SJCRH30 (cell line): ENCODE measurements around the gene WTAP. TPM values are rescaled to one million over a fixed set of nuclear protein-coding genes. Genes with fewer than 3 reads are reported as not detected.
"Not testable (repeated sequence)": the region's sequence is repeated elsewhere in the genome, so short reads cannot be mapped to it uniquely, and the experiment has no call there.

Experiments used
- DNase-seq, 2 experiments: peaks; one replicate each; pipeline ENCODE4 v3.0.0-alpha.2; 2015 to 2020
- H3K27ac ChIP-seq: fragments of 250-450 bp; sonication (Bioruptor Pico); 2 replicates; pipeline ENCODE4 v1.5.1; 2020; ENCODE audit warnings: mild to moderate bottlenecking, moderate library complexity
- H3K27me3 ChIP-seq: fragments of 250-450 bp; sonication (Bioruptor Pico); 2 replicates; pipeline ENCODE4 v1.5.1; 2020; ENCODE audit warnings: mild to moderate bottlenecking, moderate library complexity
- H3K36me3 ChIP-seq: fragments of 250-450 bp; sonication (Bioruptor Pico); 2 replicates; pipeline ENCODE4 v1.5.1; 2020; ENCODE audit warnings: mild to moderate bottlenecking, moderate library complexity
- H3K4me1 ChIP-seq: fragments of 250-450 bp; sonication (Bioruptor Pico); 2 replicates; pipeline ENCODE4 v1.5.1; 2020; ENCODE audit warnings: mild to moderate bottlenecking, moderate library complexity
- H3K4me3 ChIP-seq: fragments of 250-450 bp; sonication (Bioruptor Pico); 2 replicates; pipeline ENCODE4 v1.5.1; 2020; ENCODE audit warnings: mild to moderate bottlenecking, moderate library complexity
- H3K9me3 ChIP-seq: fragments of 250-450 bp; sonication (Bioruptor Pico); replicated peaks from 2 replicates; pipeline ENCODE4 v1.5.1; 2020; ENCODE audit warnings: mild to moderate bottlenecking, moderate library complexity
- total RNA-seq: library from RNA; depleted of rRNA; stranded (reverse); fragments of >200 nt; shearing (Covaris generic); gene quantifications from 2 replicates; pipeline ENCODE4 v1.2.3, GENCODE V29; 2014

WTAP gene
- total RNA-seq, 1 experiment from 2014 or later = 196 TPM

DNA sequence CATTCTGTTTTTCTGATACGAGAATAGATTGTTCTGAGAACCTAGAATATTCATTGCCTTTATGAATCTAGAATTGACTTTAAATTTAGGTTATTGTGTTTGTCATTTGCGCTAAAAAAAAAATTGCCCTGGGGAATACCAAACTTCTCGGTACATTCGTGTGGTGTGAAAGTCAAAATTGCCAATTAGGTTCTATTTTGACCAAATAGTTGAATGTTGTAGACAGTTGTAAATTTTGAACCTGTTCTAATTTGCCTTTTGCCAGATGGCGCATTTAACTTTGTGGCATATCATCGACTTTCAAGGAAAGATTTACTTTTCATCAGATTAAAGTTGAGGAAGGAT, 3.0 kb downstream of the WTAP start:
- peaks cover 4% of the 10 kb centered on the region; the same call in 1 of the 2 replicates for H3K4me1 ChIP-seq
- no peak overlapping the region for H3K27ac ChIP-seq
- H3K9me3 ChIP-seq = no peaks in the 10 kb centered on the region
- no peak for DNase-seq
- no peaks in the 10 kb centered on the region for H3K27me3 ChIP-seq
- peaks cover 32% of the 10 kb centered on the region for H3K36me3 ChIP-seq
- no peak overlapping the region for H3K4me3 ChIP-seq

DNA sequence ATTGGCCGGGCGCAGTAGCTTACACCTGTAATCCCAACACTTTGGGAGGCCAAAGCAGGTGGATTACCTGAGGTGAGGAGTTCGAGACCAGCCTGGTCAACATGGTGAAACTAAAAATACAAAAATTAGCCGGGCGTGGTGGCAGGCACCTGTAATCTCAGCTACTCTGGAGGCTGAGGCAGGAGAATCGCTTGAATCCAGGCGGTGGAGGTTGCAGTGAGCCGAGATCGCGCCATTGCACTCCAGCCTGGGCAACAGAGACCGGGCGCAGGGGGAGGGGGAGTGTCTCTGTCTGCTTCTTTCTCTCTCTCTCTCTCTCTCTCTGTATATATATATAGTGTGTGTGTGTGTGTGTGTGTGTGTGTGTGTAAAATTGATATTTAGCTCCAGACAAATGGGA, 5.2 kb downstream of the WTAP start:
- peaks cover 46% of the 10 kb centered on the region for H3K36me3 ChIP-seq
- not testable (repeated sequence) for H3K27ac ChIP-seq, DNase-seq, H3K27me3 ChIP-seq, H3K4me3 ChIP-seq, H3K4me1 ChIP-seq, H3K9me3 ChIP-seq

DNA sequence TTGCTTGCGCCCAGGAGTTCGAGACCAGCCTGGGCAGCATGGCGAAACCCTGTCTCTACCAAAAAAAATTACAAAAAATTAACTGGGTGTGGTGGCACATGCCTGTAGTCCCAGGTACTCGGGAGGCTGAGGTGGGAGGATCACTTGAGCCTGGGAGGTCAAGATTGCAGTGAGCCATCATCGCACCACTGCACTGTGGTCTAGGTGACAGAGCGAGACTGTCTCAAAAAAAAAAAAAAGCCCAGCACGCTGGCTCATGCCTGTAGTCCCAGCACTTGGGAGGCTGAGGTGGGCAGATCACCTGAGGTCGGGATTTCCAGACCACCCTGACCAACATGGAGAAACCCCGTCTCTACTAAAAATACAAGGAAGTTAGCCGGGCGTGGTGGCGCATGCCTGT, 6.1 kb downstream of the WTAP start:
- DNase-seq = not testable (repeated sequence)

DNA sequence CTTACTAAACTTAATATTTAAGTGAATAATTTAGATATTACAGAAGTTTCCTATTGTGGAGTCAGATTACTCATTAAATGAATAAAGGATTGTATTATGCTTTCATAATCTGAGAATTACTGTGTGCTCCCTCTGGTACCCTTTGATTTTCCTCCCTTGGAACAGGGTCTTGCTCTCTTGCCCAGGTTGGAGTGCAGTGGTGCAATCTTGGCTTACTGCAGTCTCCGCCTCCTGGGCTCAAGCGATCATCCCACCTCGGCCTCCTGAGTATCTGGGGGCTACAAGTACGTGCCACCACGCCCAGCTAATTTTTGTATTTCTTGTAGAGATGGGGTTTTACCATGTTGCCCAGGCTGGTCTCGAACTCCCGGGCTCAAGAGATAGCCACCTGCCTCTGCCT, 9.6 kb downstream of the WTAP start:
- Histone ChIP-seq H3K9me3 (no peaks in the 10 kb centered on the region), H3K27me3 (no peaks in the 10 kb centered on the region), H3K4me3 (no peak overlapping the region), H3K4me1 (no peaks in the 10 kb centered on the region), H3K27ac (no peak overlapping the region), H3K36me3 (peaks cover 62% of the 10 kb centered on the region)
- DNase-seq = no peak

More for the DNA sequence above, 6.1 kb downstream of the WTAP start:
- H3K4me1 ChIP-seq, H3K9me3 ChIP-seq, H3K4me3 ChIP-seq, H3K27ac ChIP-seq, H3K27me3 ChIP-seq: not testable (repeated sequence)
- peaks cover 52% of the 10 kb centered on the region for H3K36me3 ChIP-seq

DNA sequence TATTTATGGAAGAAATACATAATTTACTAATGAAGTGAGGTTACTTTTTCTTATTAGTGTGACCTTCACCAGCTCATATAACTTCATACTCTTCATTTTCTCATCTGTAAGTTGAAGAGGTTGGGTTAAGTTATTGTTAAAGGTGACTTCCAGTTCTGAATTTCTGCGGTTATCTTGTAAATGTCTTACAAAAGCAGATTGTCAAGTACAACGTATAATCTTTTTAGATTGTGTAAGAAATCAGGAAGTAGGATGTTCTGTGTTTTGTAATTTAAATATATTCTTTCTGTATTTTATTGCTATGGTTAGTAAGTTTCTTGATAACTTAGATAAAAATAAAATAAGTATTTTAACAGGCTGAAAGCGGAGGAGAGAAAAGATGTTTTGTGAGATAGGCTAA, 12.0 kb downstream of the WTAP start:
- H3K9me3 ChIP-seq = no peaks in the 10 kb centered on the region
- no peak overlapping the region for H3K4me3 ChIP-seq
- H3K36me3 ChIP-seq = peaks cover 76% of the 10 kb centered on the region
- no peak for DNase-seq
- H3K27ac ChIP-seq = no peak overlapping the region
- no peaks in the 10 kb centered on the region for H3K4me1 ChIP-seq
- H3K27me3 ChIP-seq = no peaks in the 10 kb centered on the region

DNA sequence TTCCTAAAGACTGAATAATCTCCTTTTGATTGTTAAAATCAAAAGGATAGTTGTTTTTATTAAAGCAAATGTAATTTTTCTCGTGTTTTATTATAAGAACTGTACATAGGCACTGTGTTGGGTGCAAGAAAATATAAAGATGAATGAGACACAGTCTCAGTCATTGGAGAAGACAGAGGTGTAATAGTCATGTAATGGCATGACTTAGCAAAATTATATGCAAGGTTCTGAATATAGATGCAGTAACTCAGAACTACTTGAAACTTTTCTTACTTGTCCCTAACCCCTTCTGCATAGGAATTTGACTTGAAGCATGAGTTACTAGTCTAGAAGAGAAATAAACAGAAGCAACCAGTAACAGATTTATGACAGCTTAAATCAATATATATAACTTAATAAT, 14.9 kb downstream of the WTAP start:
- H3K4me1 ChIP-seq = no peaks in the 10 kb centered on the region
- no peak overlapping the region for H3K27ac ChIP-seq
- H3K27me3 ChIP-seq = no peaks in the 10 kb centered on the region
- H3K4me3 ChIP-seq = no peak overlapping the region
- peaks cover 92% of the 10 kb centered on the region for H3K36me3 ChIP-seq
- DNase-seq = no peak
- H3K9me3 ChIP-seq = no peaks in the 10 kb centered on the region

DNA sequence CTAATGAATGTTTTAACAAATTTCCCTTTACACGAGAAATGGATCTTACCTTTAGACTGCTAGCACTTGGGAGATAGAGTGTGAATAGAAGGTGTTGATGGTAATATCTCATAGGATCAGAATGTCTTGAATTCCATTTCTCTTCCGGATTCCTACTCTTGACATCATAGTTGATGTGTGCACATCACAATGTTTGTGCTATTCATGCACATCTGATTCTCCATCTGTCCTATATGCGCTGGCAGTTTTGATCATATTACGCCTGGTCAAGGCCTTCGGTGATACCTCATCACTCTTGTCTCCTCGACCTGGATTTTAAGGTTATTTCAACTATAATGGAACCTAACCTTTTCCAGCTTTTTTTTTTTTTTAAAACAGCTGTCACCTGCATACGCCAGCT, 17.8 kb downstream of the WTAP start:
- H3K4me3 ChIP-seq = no peak overlapping the region
- H3K36me3 ChIP-seq = peaks cover 93% of the 10 kb centered on the region
- H3K9me3 ChIP-seq = no peaks in the 10 kb centered on the region
- DNase-seq = no peak
- no peaks in the 10 kb centered on the region for H3K27me3 ChIP-seq
- H3K27ac ChIP-seq = no peak overlapping the region
- no peaks in the 10 kb centered on the region for H3K4me1 ChIP-seq

DNA sequence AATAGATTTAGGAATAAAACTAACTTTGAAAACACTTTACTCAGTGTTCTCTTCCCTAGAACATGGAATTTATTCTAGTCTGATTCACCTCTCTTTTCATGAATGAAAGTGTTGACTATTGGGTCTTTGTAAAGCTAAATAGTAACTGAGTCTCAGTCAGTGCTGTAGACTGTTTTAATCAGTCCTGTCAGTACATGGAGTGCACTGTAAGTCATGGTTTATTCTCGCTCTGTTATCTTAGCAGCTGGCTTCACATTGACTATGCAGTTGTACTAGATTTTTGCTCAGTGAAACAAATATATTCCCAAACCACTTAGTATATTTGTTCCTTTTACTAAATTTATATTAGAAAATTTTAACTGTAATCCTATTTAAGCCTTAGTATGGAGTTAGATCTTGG, 19.5 kb downstream of the WTAP start:
- no peaks in the 10 kb centered on the region for H3K9me3 ChIP-seq
- no peaks in the 10 kb centered on the region for H3K4me1 ChIP-seq
- no peak overlapping the region for H3K4me3 ChIP-seq
- H3K27ac ChIP-seq = no peak overlapping the region
- no peaks in the 10 kb centered on the region for H3K27me3 ChIP-seq
- no peak for DNase-seq
- peaks cover 86% of the 10 kb centered on the region for H3K36me3 ChIP-seq

DNA sequence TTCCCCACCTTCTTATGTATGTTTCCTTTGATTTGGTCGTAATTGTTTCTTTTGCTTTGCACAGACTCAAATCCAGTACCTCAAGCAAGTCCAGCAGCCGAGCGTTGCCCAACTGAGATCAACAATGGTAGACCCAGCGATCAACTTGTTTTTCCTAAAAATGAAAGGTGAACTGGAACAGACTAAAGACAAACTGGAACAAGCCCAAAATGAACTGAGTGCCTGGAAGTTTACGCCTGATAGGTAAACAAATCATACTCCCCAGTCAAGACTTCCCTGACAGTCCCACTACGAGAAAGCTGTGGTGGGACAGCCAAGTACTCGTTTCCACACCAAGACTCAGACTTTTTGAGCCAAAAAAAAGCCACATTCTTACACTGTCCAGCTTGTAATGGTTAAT, 20.8 kb downstream of the WTAP start:
- not testable (repeated sequence) for H3K27me3 ChIP-seq, H3K4me3 ChIP-seq, DNase-seq, H3K27ac ChIP-seq, H3K4me1 ChIP-seq, H3K9me3 ChIP-seq
- H3K36me3 ChIP-seq = peaks cover 87% of the 10 kb centered on the region

DNA sequence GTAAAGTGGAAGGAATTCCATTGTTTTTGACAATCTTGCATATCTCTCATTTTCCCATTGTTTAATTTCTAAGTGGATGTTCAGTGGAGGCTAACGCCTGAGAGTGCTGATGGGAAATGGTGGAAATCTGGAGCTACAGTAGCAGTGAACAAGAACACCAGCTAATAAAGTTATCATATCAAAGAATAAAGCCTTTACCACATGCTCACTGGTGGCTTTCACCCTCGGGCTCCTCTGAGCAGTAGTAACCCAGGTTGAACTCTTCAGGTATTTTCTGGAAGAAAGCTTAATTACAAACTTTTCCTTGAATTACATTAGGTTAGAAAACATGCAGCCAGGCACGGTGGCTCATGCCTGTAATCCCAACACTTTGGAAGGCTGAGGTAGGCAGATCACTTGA, 24.1 kb downstream of the WTAP start:
- H3K27me3 ChIP-seq = no peaks in the 10 kb centered on the region
- H3K4me1 ChIP-seq = no peaks in the 10 kb centered on the region
- H3K4me3 ChIP-seq = no peak overlapping the region
- no peaks in the 10 kb centered on the region for H3K9me3 ChIP-seq
- H3K36me3 ChIP-seq = peaks cover 84% of the 10 kb centered on the region
- DNase-seq = no peak
- no peak overlapping the region for H3K27ac ChIP-seq

DNA sequence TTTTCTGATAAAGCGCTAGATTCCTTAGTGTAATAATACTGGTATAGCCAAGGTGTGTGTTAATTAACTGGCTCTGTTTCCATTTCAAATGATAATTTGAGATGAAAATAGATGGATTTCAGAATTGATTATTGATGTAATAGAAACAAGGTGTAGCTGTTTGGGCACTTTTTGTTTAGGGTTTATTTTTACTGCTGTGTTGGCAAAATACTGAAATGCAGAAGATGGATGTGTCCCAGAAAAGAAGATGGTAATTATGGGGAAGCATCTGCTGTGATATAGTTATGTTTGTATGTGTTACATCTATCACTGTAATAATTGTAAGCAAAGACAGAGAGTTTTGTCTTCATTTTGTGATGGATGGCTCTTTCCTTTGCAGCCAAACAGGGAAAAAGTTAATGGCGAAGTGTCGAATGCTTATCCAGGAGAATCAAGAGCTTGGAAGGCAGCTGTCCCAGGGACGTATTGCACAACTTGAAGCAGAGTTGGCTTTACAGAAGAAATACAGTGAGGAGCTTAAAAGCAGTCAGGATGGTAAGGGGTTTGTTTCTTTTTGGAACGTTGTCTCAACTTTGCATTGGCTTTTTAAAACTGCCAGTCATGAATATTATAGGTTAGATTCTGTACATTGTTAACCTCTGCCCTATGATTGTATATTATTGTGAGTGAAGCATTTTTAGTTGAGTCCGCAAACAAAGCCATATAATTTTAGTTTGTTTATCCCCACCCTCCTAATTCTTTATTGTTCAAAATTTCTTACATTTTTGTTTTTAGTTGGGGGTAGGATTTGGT, 26.0 kb downstream of the WTAP start:
- H3K9me3 ChIP-seq = no peaks in the 10 kb centered on the region
- DNase-seq = no peak
- no peak overlapping the region for H3K4me3 ChIP-seq
- H3K4me1 ChIP-seq = no peaks in the 10 kb centered on the region
- no peak overlapping the region for H3K27ac ChIP-seq
- H3K36me3 ChIP-seq = peaks cover 83% of the 10 kb centered on the region
- H3K27me3 ChIP-seq = no peaks in the 10 kb centered on the region

DNA sequence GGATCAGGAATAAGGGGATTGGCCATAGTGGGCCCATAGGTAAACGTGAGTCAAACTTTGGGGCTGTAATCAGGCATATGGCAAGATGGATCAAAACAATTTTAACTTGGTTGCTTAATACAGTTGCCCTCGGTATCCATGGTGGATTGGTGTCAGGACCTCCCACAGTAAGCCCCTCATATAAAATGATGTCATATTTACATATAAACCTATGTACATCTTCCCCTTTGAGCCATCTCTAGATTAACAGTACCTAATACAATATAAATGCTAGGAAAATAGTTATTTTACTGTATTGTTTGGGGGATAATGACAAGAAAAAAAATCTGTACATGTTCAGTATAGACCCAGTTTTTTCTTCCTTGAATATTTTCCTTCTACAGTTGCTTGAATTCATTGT, 27.1 kb downstream of the WTAP start:
- no peaks in the 10 kb centered on the region for H3K9me3 ChIP-seq
- H3K36me3 ChIP-seq = peaks cover 82% of the 10 kb centered on the region

DNA sequence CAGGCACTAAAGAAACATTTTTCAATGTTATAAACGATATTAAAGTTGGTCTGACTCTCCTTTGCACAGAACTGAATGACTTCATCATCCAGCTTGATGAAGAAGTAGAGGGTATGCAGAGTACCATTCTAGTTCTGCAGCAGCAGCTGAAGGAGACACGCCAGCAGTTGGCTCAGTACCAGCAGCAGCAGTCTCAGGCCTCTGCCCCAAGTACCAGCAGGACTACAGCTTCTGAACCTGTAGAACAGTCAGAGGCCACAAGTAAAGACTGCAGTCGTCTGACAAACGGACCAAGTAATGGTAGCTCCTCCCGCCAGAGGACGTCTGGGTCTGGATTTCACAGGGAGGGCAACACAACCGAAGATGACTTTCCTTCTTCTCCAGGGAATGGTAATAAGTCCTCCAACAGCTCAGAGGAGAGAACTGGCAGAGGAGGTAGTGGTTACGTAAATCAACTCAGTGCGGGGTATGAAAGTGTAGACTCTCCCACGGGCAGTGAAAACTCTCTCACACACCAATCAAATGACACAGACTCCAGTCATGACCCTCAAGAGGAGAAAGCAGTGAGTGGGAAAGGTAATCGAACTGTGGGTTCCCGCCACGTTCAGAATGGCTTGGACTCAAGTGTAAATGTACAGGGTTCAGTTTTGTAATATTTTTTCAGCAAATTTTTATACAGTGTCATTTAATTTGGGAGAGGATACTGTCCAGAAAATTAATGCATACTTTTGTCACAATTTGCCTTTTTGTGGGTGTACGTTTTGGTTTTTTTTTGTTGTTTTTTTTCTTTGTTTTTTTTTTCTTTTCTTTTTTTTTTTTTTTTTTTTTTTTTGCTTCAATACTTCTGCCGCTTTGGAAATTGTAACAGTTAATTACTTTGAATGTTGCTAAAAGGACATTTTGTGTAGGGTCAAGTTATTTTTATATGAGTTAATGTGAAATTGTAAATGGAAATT, 27.9 kb downstream of the WTAP start:
- Histone ChIP-seq H3K27me3 (no peaks in the 10 kb centered on the region), H3K9me3 (no peaks in the 10 kb centered on the region), H3K4me1 (peaks cover 7% of the 10 kb centered on the region), H3K36me3 (peaks cover 74% of the 10 kb centered on the region), H3K4me3 (no peak overlapping the region), H3K27ac (no peak overlapping the region)
- DNase-seq = no peak

More for the DNA sequence above, 27.1 kb downstream of the WTAP start:
- Histone ChIP-seq H3K4me3 (no peak overlapping the region), H3K27ac (no peak overlapping the region), H3K27me3 (no peaks in the 10 kb centered on the region), H3K4me1 (no peaks in the 10 kb centered on the region)
- no peak for DNase-seq

DNA sequence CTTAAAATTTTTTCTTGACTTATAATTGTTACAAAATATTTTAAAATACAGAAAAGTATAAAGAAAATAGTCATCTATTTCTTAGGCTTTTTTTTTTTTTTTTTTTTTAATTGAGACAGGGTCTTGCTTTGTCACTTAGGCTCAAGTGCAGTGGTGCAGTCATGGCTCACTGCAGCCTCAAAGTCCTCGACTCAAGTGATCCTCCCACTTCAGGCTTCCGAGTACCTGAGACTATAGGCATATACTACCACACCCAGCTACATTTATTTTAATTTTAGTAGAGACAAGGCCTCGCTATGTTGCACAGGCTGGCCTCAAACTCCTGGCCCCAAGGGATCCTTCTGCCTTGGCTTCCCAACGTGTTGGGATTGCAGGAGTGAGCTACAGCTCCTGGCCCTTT, 29.2 kb downstream of the WTAP start:
- Histone ChIP-seq H3K4me3 (no peak overlapping the region), H3K36me3 (peaks cover 69% of the 10 kb centered on the region), H3K4me1 (peaks cover 16% of the 10 kb centered on the region), H3K27ac (no peak overlapping the region), H3K27me3 (no peaks in the 10 kb centered on the region), H3K9me3 (no peaks in the 10 kb centered on the region)
- no peak for DNase-seq
